ENCODE data around the gene ITGB3BP. TPM values are rescaled to one million over a fixed set of nuclear protein-coding genes. Genes with fewer than 3 reads are reported as not detected.

The ITGB3BP gene
- total RNA-seq, 1 experiment from 2014 or later = 47.2 TPM

DNA sequence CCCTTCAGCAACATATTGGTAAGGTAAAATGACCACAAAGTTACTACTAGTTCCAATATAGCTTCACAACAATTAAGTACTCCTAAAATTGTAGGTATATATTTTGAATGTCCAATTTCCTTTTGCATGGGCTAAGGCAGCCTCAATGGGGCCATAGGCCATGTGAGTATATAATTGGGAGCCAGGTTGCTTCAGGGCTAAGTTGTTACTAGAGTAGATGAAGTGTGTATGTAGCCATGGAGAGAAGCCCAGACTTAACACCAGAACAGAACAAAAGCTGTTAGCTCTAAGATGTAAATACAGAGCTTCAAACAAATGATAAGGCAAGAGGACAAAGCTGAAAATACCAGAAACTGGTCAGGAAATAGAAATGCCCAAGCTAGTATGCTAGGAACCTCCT lies 16.2 kb downstream of the ITGB3BP start:
- Histone ChIP-seq H3K9me3 (ENCODE audit: control insufficient read depth, low read depth, low read length) (no peaks in the 10 kb centered on the region), H3K4me2 (ENCODE audit: insufficient read depth, insufficient read length, low read length) (no peak overlapping the region), H4K5ac (ENCODE audit: insufficient read length, low read depth, low read length) (no peak overlapping the region), H2AK5ac (ENCODE audit: insufficient read length, low read length) (no peak overlapping the region), H2AFZ (ENCODE audit: low read length) (no peak overlapping the region), H3K79me1 (ENCODE audit: insufficient read depth, low read depth, low read length, poor library complexity, severe bottlenecking) (no peaks in the 10 kb centered on the region), H3K4me1 (ENCODE audit: insufficient read depth, low read length) (no peaks in the 10 kb centered on the region), H4K20me1 (ENCODE audit: control insufficient read depth, insufficient read depth, insufficient read length) (no peaks in the 10 kb centered on the region), H2BK12ac (ENCODE audit: insufficient read length, low read depth, low read length) (no peak overlapping the region), H2BK20ac (ENCODE audit: low read depth, low read length, poor library complexity, severe bottlenecking) (no peak overlapping the region), H4K8ac (replicated peaks; ENCODE audit: insufficient read length, low read depth, low read length) (no peak overlapping the region), H2BK120ac (ENCODE audit: low read depth, low read length, poor library complexity, severe bottlenecking) (no peak overlapping the region), H3K9ac (ENCODE audit: extremely low read depth, insufficient read length, low read length) (no peak overlapping the region), H3K27me3 (ENCODE audit: insufficient read depth, low read length) (no peaks in the 10 kb centered on the region), H3K18ac (ENCODE audit: insufficient read length, low read depth, low read length) (no peak overlapping the region), H3T11ph (ENCODE audit: low read length) (no peak overlapping the region), H3K14ac (ENCODE audit: insufficient read depth, low read length) (no peak overlapping the region), H3K56ac (ENCODE audit: insufficient read length, low read depth, low read length) (no peak overlapping the region), H2BK5ac (ENCODE audit: insufficient read length, low read length) (no peak overlapping the region), H3K4ac (ENCODE audit: low read depth, low read length) (no peak overlapping the region), H3K27ac (ENCODE audit: insufficient read length, low read depth, low read length) (no peak overlapping the region), H4K91ac (ENCODE audit: insufficient read length, low read depth, low read length) (no peak overlapping the region), H3K23ac (ENCODE audit: insufficient read length, low read depth, low read length) (no peak overlapping the region), H3K79me2 (ENCODE audit: insufficient read depth, low read length) (no peaks in the 10 kb centered on the region; the same call in 1 of the 2 replicates), H2BK15ac (ENCODE audit: low read depth, low read length) (no peak overlapping the region), H3K23me2 (ENCODE audit: insufficient read length, low read depth, low read length, poor library complexity, severe bottlenecking) (no peaks in the 10 kb centered on the region)
- H3K4me3 Mint-ChIP-seq = no peak overlapping the region
- no peaks in the 10 kb centered on the region for H3K27me3 Mint-ChIP-seq (ENCODE audit: low read depth)
- no peak overlapping the region for H3K27ac Mint-ChIP-seq
- TF ChIP-seq, protein P1, sequence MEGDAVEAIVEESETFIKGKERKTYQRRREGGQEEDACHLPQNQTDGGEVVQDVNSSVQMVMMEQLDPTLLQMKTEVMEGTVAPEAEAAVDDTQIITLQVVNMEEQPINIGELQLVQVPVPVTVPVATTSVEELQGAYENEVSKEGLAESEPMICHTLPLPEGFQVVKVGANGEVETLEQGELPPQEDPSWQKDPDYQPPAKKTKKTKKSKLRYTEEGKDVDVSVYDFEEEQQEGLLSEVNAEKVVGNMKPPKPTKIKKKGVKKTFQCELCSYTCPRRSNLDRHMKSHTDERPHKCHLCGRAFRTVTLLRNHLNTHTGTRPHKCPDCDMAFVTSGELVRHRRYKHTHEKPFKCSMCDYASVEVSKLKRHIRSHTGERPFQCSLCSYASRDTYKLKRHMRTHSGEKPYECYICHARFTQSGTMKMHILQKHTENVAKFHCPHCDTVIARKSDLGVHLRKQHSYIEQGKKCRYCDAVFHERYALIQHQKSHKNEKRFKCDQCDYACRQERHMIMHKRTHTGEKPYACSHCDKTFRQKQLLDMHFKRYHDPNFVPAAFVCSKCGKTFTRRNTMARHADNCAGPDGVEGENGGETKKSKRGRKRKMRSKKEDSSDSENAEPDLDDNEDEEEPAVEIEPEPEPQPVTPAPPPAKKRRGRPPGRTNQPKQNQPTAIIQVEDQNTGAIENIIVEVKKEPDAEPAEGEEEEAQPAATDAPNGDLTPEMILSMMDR (conservative IDR thresholded peaks at IDR 0.05) = no peak
- peaks cover 18 to 26% (median 24%) of the 10 kb centered on the region in 3 experiments; a peak in 6 of 7 replicates for H3K36me3 Mint-ChIP-seq (ENCODE audit: insufficient read depth in 1 of 3, low read depth in 3 of 3)
- DNase-seq = no peak
- H3K9me3 Mint-ChIP-seq = peaks cover 0 to 2% of the 10 kb centered on the region in 2 experiments; a peak in 3 of 5 replicates
- H3K4me1 Mint-ChIP-seq = no peaks in the 10 kb centered on the region

Measured in H9 (cell line).